HG03045 (cell line): ENCODE data around the gene MEA1.

Experiments used
- ATAC-seq: cut with Tn5 transposase; IDR thresholded peaks from one replicate; pipeline ENCODE4 v1.9.1; 2021; ENCODE audit warnings: mild to moderate bottlenecking, moderate library complexity; ENCODE audit not compliant: unreplicated experiment

Gene MEA1

DNA sequence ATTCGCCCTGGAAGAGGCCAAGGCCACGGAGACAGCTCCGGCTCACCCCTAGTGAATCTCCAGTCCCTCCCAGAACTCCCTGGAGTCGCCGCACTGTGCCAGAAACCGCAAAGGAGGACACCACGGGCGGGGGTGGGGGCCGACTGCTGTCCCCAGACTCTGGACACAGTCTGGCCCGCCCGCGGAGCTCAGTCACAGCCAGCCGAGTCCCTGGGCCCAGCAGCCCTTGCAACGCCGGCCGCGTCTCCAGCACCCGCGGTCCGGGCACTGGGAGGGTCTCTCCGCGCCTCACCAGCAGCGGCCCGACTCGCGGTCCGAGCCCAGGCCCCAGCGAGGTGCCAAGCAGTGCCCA, 35.3 kb downstream of the MEA1 start:
- peak; percentile 23 for ATAC-seq

DNA sequence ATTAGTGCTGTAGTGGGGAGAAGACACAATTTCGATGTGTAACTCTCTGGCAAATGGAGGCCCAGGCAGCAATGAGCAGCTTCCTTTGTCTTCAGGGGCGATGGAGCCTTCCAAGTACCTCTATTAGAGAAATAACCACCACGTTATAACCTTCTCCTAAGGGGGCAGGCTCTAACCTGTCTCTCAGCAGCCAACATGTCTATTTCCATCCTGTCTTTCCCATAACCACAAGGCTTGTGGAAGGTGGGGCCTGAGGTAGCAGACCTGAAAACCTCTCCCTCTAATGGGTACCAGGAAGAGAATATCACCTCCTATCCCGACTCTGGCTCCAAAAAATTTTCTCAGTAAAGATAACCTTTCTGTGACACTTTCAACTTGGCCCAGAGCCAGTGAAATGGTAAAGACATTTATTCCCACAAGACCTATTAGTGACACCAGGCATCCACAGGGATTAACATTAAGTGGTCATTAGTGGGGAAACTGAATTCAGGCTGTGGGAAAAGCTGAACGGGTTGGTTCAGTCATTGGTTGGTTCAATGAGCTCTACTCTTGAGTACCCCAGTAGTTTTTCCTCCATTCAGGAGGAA, 38.7 kb downstream of the MEA1 start:
- no peak for ATAC-seq

DNA sequence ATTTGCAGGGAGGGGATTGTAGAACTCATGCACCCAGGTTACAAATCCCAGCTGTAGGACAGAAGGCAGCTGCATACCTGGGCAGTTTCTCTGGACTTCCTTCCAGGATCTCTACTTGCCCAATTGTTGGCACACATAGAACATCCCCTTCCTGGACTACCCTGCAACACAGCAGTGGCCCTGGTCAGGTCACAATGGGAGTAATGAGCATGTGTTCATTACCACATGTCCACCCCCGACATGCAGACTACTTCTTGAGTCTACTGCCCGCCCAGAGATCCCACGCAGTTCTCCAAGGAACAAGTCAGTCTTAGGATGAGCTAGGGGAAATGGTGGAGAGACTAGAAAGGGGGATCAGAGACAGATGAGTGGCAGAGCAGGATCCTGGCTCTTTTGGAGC, 39.8 kb downstream of the MEA1 start:
- ATAC-seq: no peak

- ATAC-seq: no peak
Observed at GRCh38 chr6:42971746-42972327, 41.9 kb downstream of the MEA1 start.

GRCh38 chr6:42970871-42971612, 42.7 kb downstream of the MEA1 start:
- ATAC-seq: no peak

DNA sequence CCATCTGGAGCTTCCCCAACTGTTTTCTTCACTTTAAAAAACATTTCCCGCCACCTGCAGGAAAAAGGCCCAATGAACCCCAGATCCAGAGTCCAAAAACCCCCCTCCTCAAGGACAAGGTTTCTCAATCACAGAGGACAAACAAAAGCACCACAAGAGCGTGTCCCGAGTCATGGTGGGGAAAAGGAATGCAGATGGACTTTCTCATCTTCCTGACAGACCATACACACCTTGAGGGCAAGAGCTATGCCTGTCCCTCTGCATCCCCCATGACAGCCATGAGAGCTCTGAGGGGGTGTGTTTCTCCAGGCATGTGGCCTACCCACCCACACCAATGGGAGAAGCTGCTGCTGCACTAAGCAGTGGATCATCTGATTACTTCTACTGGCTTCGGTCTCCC, 43.8 kb downstream of the MEA1 start:
- ATAC-seq: no peak

GRCh38 chr6:42969431-42969830, 44.3 kb downstream of the MEA1 start:
- no peak for ATAC-seq

GRCh38 chr6:42968783-42969182, 45.0 kb downstream of the MEA1 start:
- ATAC-seq: no peak

DNA sequence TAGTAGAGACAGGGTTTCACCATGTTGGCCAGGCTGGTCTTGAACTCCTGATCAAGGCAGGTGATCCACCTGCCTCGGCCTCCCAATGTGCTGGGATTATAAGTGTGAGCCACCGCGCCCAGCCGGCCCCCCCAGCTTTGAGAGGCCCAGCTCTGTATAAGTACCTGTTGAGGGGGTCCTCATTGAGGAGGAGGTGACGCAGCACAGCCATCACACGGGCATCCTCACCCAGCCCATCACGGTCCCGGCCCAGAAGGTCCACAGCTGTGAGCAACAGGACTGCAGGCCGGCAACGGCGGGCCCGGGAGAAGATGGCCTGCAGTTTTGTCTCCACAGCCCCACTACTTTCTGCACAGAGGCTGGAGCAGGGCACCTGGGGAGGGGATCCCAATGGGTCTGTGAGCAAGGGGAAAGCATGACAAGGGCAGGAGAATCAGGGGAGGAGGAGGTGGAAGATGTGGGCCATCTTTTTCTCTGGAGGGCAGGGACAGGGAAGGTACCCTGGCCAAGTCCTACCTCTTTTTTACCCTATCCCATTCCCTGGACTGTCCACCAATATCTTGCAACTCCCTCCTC, 45.5 kb downstream of the MEA1 start:
- ATAC-seq: no peak

DNA sequence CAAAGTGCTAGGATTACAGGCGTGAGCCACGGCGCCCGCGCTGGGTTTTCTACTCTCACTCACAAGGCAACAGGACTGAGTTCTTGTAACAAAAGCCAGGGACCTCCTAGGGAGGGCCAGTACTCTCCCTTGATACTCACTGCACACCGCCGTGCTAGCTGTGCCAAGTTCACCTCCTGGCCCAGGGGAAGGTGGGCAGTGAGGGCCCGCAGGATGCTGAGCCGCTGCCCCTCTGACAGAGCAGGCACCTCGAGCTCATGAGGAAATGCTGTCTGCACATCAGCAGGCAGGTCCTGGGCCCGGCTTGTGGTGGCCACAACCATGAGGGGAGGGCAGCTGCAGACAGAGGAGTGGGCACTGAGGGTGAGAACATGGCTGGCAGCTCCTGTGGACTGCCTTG, 46.5 kb downstream of the MEA1 start:
- no peak for ATAC-seq

DNA sequence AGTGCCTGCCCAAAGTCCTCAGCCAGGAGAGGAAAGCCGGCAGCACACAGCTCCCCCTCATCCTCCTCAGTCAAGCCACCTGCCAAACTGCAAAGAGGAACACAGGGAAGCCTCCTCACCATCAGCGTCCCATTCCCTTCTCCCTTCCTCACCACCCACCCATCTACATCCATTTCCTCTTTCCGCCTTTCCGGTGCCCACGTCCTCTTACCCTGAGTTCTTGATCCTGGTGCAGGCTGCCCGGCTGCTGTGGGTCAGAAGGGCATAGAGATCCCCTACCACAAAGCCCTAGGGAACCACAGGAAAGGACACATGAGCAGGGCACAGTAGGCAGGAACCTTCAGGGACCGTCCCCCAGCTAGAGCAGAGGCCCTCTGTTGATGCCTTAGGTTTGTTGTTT, 47.2 kb downstream of the MEA1 start:
- ATAC-seq: no peak

DNA sequence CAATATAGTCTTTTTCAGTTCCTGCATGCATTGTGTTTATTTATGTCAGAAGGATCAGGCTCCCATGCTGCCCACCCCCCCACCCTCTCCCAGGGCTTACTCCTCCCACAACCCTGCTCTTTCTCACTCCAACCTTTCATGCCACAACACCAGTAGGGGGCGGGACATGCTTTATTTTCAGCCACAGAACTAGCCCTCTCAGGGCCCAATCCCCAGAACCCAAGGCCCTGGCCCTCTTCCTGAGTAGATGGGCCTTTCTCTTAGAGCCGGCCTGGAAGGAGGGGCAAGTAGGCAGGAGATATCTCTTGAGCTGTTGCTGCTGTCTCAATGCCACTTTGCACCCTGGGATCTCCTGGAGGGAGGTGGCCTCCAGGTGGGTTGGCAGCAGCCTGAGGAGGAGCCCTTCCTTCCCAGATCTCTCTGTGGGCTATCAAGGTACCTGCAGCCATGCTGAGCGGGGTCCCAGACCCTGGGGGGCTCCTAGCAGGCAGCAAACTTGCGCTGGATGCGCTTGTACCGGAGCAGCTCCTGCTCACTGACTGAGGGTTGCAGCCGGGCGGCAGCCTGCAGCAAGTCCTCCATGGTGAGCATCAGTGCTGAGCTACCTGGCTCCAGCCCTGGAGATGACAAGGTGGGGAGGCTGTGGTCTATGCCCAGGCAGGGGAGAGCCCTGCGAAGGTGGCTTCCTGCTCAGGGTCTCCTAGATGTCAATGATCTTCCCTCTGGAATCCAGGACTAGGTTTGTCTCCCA, 49.7 kb downstream of the MEA1 start:
- no peak for ATAC-seq

GRCh38 chr6:42963179-42963854, 50.4 kb downstream of the MEA1 start:
- no peak for ATAC-seq

- no peak for ATAC-seq
Observed at GRCh38 chr6:42962502-42963178, 51.1 kb downstream of the MEA1 start.

GRCh38 chr6:42962096-42962495, 51.6 kb downstream of the MEA1 start:
- ATAC-seq: no peak
